Endometrium (tissue), 2 donors: Measurements from ENCODE around the gene FIGN.

ENCODE experiments used
- FAIRE-seq: peaks from 2 replicates; lab custom pipeline; 2012; peaks lifted over from hg19 to GRCh38; lab: Jason Lieb, UNC
- donor health status: control.
- donor health status: control.

Gene FIGN

DNA sequence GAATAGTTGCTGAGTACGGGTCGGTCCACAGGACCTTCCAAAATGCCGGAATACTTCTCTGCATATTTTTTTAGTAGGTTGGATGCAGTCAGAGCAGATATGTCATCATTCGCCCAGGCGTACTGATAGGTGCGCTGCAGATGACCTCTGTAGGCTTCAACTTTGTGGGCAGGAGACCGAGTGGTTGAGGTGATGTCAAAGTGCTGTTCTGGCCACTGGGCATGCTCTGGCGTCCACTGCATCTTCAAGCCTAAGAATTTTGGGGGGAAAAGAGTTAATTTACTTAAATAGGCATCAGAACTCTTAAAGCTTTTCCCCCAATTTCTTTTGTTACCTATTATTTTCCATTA is 124.3 kb downstream of the FIGN start:
- no peak for FAIRE-seq

DNA sequence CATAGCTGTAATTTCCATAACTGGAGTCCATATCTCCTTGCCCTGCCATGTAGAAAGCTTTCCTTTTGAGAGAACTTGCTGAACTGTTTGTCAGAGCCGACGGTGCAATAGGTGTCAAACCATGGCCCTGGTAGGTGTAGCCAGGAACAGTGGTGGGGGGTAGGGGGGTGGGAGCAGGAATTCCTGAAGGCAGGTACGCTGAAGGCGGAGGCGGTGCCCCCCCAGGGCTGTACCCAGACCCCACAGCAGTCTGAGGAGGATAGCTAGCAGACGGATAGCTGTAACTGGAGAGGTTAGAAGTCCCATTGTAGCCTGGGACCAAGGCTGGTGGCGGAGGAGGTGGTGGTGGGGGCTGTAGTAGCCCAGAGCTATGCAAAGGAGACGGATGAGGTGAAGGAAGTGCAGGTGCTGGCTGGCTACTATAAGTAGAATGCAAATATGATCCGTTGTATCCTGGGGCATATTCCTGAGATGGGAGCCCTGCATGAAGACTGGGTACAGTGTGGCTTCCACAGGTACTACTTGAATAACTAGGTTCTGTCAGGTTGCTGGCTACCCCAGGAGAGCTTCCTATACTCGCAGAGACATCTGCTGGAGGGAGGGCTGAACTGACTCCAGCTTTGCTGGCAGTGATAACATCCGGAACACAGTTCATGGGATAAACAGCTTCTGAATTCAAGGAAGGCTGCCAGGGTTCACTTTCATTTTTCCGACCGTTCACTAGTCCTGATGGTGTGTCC is 124.8 kb downstream of the FIGN start:
- no peak for FAIRE-seq

DNA sequence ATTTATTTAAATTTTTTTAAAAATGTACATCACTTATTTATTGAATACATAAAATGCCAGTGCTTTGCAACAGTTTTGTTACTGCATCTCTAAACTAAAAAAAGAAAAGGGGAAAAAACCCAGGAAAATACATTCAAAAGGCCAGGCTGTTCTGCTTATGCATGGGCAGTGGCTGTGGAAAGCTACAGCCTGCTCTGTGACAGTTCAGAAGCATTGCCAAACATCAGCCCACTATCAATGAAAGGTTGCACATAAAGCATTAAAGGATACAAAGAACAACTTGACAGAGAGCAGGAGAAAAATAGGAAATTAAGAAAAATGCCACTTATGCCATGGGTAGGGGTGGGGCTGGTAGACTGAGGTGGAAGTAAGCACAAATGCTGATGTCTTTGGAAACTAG is 128.2 kb downstream of the FIGN start:
- FAIRE-seq: no peak

DNA sequence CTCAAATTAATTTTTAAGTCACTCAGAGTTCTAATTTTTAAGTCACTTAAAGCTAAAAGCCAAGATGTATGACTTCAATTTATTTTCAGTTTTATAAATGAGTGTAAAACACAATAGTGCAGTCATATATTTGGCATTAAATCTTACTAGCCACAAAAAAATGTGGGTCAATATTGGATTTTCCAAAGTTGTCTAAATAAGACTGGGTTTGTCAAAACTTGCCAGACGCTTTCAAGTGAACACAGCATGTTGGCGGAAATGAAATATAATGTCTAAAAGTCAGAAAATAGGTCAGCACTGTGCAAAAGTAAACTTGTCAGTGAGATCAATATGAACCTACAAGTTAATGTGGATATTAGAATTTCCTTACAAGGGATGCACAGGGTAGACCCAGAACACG is 128.9 kb downstream of the FIGN start:
- no peak for FAIRE-seq

DNA sequence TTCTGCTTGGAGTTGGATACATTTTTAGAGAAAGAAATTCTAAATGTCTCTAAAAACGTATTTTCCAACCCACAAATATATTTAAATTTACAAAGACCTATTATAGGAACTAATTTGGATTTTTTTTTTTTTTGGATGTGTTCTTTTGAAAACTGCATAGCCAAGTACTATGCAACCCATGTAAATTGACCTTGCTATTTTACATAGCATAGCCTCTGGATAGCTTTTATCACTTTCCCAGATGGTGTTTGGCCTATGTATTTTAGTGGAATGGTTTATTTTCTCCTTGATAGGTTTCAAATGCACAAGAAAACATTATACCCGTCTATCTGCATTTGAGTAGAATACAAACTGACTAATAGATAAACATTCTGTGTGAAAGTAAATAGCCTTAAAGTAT is 130.0 kb downstream of the FIGN start:
- FAIRE-seq: no peak

DNA sequence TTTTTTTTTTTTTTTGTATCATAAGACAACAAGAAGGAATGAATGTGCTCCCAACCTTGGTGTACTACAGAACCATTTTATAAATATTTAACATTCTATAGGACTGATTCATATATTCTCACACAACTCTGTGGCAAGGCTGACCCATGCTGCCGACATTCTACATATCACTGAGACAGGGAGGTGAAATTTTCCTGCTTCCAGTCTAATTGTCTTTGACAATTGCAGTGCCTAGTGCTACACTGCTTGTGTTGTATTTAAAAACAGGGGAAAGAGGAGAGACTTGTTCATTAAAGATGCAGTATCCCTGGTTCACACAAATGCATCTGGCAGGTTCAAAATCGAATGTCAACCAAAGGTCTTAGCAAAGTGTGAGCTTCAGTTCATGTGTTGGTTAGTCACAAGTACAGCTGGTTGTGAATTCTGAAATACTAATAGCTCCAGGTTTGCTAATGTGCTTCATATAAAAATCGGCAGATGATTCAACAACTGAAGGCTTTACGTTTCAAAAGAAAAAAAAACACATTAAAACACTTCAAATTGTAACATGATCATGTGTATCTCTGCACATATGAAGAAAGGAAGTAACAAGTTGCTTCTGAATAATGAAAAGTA is 130.8 kb downstream of the FIGN start:
- no peak for FAIRE-seq

DNA sequence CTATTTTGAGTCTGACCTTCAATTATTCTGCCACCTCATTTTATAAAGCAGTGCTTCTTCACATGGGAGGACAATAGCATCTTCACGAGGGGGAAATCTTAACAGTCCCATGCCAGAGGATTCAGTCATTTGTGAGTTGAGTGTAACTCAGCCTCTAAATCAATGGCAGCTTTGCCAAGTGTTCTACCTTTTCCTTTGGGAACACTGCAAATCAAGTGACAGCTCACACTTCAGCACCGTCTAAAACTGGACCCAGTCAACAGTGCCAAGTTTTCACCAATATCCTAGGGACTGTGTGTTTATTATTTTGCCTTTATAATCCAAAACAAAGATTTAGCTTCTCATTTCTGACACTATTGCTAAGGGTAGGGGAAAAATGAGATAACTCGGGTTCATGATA is 133.6 kb downstream of the FIGN start:
- no peak for FAIRE-seq

DNA sequence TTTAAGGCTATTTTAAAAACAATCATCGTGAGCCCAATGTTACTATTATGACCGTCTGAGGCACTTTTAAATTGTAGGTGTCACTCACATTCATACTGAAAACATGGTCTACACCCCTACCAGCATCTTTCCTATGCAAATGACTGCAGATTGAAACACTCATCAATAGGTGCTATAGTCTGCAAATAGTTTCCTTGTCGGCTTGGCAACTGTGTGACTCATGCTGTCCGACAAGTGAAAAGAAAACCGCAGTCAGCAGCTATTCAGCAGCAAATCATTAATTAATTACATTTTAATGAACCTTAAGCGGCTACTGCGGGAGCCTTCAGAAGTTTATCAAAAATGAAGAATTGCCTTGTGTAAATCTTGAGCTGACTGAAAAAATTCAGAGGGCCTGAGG is 134.4 kb downstream of the FIGN start:
- no peak for FAIRE-seq

DNA sequence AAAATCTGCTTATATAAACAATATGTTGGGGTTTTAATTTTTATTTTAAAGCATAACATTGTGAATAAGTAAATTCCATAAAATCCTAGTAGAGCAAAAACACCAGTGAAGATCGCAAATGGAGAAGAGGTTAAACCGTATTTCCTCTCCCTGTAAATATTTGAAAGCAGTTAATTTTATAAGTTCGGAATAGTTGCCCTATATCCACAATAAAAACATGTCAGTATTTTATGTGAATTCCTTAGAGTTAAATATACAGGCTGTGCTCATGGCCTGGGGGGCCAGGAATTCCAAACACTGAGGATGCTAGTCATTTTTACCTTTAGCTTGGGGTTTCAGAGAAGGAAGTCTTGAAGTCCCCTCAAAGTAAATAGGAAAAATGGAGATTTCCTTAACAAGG is 135.0 kb downstream of the FIGN start:
- peak; percentile 8 for FAIRE-seq

DNA sequence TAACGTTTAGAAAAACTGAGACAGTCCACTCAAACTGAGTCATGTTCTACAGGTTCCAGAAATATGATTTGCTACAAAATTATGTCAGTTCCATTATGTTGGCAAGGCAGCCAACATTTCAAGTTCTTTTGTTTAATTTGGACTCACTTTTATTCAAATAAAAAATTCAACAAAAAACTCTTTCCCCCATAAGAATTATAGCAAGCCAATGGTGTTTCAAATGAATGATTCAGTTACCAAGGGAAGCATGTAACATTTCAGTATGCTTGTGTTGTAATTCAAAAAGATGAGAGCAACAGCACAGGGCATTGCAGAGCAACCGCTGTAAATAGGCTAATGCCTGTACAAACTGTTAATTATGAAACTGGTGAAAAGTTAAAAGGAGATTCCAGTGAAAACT is 140.8 kb downstream of the FIGN start:
- no peak for FAIRE-seq

DNA sequence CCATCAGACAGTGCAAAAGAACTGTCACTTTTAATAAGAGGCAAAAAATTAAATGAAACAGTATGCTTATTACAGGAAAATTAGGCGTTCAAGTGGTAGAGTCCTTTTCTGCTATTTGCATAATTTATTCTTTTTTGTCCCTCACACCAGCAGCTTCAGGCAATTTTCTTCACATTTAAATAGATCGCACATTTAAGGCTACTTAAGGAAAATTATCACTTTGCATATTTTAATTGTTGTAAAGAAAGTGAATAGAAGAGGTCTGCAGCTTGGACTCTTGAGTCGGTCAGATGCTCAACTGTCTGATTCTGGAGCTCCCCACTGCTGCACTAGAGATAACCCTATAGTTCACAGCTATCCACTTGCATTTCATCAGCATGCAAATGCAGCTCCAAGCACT is 141.3 kb downstream of the FIGN start:
- FAIRE-seq: no peak

DNA sequence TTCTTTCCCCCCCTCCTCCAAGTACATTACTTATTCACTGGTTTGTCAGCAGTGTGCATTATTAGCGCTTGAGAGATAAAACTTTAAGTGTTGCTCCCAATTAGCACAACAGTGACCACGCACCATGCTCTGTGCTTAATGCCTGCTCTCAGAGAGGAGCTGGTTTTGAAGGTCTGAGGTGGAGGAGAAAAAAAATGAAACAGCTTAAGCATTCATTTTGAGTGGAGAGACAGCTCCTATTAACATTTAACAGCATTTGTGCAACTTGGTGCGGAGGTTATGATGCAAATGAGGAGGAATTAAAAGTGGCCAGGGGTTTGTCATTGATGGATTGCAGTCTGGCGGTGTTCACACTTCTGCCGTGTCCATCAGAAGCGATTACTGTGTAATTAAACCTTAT is 141.8 kb downstream of the FIGN start:
- FAIRE-seq: no peak

DNA sequence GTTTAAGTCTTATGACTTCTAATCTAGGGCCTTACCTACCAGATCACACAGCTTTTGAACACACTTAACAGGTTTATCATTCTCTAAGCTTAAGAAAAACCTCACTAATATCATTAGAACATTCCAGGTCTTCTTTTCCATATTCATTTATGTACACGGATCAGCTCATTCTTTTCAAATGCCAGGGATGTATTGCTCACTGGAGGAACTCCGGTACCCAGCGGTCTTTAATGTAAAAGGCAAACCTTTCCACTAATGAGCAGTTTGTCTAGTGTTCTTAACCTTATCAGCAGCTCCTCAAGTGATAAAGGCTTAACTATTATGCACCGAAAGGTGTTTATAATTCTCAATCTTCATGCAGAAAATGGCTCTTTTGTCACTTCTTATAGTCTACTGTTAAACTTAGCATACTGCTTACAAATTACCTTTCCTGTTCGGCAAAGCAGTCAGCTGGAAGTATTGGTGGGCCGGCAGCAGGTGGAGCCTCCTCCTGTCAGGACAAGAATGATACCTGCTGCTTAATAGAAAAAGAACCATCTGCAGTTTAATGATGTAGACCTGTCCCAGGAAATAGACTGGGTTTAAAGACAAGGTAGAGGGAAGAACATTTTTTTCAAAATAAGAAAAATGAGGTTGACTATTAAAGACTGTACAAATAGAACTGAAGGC is 142.7 kb downstream of the FIGN start:
- no peak for FAIRE-seq

DNA sequence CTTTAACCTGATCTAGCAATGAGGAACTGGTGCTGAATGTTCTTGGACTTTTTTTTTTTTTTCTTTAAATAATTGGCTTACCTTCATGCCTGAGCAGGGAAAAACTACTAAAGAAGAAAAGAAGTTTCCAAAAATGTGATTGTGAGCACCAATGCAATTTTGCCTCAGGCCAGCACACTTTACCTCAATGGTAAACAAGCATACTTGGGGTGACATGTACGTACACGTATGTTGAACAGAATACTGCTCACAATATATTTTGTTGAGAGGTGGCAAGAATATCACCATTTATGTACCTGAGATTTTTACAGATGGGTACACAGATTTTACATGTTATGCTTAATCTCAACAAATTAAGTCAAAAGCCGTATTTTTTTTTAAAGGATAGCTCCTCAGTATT is 144.3 kb downstream of the FIGN start:
- no peak for FAIRE-seq

DNA sequence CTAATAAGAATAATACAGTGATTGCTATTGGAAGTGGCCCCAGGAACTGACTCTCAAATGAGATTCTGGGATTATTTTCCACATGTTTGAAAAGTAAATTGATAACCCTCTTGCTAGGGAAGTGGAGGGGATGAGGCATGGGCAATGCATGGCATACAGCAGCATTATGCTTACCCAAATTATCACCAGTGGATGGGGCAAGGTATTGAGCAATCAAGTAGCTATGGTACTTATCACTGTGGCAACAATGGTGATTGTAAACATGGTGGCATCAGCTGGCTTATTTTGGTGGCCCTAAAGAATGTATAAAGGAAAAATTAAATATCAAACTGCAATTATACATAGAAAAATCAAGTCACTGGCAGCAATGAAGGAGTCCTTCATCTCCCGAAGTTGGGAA is 155.1 kb downstream of the FIGN start:
- no peak for FAIRE-seq

DNA sequence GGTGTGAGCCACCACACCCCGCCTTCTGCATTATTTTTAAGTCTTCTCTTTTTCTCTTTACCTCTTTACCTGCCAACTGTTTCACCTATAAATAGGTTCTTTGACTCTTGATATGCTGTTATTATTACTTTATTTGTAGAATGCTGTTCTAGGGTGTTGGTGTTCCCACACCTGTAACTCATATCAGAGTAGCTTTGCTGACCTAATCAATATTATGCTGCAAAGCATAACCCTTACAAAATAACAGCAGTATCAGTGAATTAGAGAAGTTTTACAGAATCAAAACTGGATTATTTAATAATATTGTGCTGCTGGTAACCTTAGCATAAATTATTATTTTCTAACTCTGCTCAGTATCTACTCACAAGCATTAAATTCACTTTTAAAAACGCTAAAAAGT is 161.5 kb downstream of the FIGN start:
- no peak for FAIRE-seq

DNA sequence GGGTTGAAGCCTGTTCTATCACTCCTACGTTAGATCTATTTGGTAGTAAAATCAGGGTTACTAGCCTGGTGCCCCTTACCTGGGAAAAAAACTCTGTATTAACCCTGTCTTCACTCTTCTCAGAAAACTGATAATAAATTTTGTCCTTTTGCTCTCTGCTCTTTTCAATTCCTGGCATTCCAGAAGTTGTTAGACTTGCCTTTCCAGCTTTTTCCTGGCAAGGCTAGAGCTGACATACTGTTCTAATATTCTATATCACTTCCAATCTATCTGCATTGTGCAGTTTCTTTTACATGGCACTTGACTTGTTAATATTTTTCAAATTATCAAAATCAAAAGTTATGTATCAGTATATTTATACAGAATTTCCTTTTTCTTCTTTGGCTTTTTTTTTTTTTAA is 162.2 kb downstream of the FIGN start:
- no peak for FAIRE-seq

DNA sequence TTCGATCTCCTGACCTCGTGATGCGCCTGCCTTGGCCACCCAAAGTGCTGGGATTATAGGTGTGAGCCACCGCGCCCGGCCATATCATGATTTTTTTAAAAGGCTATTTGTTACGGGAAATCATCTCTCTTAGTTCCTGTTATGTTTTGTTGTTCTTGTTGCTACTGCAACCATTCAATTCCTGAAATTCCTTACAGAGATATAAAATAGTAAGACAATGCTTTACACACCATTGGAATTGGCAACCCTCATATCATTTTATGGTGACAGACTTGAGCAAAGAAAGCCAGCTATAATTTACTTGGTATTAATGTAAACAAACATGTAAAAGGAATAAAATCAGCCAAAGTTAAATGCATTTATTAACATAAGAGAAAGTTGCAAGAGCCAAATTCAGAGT is 163.0 kb downstream of the FIGN start:
- no peak for FAIRE-seq

DNA sequence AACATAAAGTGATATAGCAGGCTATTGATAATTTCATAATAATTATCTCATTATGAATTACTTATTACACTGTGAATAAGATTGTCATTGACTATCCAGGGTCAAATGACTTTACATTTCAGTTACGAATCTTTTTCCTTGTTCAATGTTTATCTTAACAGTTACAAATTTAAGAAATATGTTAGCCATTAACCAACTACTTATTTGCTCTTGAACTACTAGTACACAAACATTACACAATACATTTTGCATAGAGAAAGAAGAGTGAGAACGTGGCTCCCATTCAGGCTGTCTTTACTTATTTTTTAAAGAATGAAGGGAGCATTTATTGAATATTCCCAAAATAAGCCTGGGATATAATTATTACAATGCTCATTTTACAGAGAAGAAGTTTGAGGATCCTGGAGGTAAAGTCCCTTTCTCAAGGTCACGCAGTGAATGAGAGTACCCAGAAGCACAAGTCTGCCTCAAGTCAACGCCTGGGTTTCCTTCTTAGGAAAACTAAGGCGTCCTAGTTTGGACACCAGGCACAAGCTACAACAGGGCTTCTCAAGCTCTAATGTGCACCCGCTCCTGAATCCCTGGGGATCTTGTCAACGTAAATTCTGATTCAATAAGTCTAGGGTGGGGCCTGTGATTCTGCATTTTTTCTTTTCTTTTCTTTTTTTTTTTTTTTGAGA is 164.2 kb downstream of the FIGN start:
- FAIRE-seq: no peak

DNA sequence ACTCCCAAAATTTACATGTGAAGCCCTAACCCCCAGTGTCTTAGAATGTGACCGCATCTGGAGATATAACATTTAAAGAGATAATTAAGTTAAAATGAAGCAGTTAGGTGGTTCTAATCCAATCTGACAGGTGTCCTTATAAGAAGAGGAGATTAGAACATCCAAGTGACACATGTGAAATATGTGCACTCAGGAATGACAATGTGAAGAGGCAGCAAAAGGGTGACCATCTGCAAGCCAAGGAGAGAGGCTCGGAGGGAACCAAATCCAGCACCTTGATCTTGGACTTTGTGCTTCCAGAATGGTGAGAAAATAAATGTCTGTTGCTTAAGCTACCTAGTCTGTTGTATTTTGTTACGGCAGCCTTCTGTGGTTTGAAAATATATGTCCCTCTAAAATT is 165.4 kb downstream of the FIGN start:
- FAIRE-seq: no peak

DNA sequence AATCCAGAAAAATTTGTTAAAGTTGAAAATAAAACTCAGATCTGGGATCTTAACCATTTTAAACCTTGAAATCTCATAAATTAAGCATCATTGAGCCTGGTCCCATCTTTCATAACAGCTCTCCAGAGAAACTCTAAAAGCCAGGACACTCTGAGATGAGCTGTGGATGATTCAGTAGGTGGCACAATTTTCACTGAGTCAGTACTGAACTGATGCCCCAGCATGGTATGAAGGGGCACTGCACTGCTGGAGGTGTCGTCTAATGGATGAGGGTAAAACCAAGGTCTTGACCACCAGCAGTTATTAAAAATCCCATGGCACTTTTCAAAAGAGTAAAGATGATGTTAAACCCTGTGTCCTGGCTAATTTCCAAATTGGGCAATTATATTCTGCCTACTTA is 170.6 kb downstream of the FIGN start:
- no peak for FAIRE-seq

DNA sequence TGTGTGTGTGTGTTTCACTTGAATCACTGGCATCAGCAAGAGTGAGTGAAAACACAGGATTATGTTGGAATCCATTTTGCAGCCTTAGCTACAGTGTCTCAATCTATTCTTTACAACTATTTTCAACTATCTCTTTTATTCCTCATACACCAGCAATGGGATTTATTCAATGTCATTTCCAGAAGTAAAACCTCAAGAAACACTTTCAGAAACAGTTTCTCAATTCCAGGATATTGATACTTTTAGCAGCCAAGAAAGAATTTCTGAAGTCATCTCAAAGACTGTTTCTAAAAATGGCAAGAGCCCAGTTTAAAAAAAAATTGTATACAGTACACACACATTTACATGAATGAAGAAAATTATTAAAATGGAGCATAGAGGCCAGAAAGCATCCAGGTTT is 171.6 kb downstream of the FIGN start:
- no peak for FAIRE-seq

DNA sequence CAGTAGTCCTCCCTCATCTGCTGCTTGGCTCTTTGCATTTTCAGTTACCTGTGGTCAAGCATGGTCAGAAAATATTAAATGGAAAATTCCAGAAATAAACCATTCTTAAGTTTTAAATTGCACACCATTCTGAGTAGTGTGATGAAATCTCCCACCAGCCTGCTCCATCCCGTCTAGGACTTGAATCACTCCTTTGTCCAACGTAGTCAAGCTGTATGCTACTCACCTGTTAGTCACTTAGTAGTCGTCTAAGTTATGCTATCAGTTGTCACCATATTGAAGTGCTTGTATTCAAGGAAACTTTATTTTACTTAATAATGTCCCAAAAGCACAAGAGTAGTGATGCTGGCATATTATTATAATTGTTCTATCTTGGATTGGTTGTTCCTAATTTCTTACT is 172.5 kb downstream of the FIGN start:
- no peak for FAIRE-seq
